Activated CD4-positive, alpha-beta T cell treated with anti-CD3 and anti-CD28 coated beads, Interleukin-2, amount 50 U/mL, for 24 hours (primary cell): ENCODE measurements around the gene TMED9.
A peak's percentile ranks its signal among the peaks of the same experiment; 100 is the strongest.
"Not testable (repeated sequence)": the region's sequence is repeated elsewhere in the genome, so short reads cannot be mapped to it uniquely, and the experiment has no call there.

Experiments
- DNase-seq, 2 donors: peaks; one replicate each; pipeline ENCODE4 v3.0.0-alpha.2; 2020; ENCODE audit warnings: low read depth in 1 of 2, low spot score in 1 of 2

The TMED9 gene

GRCh38 chr5:177605667-177606066 is 13.7 kb downstream of the TMED9 start:
- no peak for DNase-seq

GRCh38 chr5:177606071-177607051 is 14.4 kb downstream of the TMED9 start:
- DNase-seq: no peak

GRCh38 chr5:177607115-177607451 is 15.1 kb downstream of the TMED9 start:
- no peak for DNase-seq

GRCh38 chr5:177607452-177608192 is 15.6 kb downstream of the TMED9 start:
- DNase-seq: peak; percentile 49 to 62

DNA sequence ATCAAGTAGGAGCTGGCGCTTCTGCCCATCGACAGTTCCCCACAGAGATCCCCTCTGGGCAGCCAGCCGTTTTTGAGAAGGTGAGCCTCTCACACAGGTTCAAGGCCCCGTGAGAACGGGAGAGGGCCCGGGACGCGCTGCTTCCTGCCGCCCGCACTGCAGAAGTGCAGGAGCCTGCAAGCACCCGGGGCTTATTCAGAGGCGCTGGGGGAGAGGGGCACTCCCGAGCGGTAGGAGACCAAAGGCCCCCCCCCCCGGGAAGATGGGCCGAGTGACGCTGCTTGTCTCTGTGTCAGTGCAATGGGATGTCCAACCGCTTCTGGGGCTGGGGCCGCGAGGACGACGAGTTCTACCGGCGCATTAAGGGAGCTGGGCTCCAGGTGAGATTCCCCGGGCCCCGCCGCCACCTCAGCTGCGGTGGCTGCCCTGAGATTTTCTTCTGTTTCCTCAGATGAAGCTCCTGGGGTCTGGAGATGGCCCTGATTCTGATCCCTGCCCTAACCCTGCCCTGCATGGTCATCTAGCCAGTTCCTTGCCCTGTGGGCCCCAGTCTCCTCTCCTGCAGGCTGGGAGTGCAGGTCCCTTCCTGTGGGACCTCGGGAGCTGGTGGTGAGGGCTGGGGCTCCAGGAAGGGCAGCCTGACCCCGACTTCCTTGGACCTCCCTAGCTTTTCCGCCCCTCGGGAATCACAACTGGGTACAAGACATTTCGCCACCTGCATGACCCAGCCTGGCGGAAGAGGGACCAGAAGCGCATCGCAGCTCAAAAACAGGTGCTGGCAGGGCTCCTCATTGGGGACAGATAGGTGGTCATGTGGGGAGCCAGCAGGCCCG is 16.5 kb downstream of the TMED9 start:
- DNase-seq: no peak

DNA sequence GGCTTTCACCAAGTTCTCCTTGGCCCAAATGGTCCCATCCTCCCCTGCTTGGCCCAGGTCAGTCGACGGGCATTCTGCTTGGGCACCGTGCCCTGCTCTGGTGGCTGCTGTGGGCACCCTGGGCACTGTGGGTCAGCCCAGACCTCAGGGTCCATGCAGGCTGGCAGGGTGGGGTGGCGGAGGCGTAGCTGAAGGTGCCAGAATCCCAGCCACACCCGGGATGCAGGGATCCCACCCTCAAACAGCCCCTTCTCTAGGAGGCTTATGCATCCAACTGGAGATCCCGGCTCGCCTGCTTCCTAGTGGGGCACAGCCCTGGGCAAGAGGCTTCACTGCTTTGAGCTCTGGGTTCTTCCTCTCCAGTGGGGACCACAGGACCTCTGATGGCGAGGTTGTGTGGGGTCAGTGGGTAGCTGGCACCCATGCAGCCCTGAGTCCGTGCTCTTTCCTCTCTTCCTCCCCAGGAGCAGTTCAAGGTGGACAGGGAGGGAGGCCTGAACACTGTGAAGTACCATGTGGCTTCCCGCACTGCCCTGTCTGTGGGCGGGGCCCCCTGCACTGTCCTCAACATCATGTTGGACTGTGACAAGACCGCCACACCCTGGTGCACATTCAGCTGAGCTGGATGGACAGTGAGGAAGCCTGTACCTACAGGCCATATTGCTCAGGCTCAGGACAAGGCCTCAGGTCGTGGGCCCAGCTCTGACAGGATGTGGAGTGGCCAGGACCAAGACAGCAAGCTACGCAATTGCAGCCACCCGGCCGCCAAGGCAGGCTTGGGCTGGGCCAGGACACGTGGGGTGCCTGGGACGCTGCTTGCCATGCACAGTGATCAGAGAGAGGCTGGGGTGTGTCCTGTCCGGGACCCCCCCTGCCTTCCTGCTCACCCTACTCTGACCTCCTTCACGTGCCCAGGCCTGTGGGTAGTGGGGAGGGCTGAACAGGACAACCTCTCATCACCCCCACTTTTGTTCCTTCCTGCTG is 17.4 kb downstream of the TMED9 start:
- no peak for DNase-seq

GRCh38 chr5:177610131-177610769 is 18.2 kb downstream of the TMED9 start:
- no peak for DNase-seq

DNA sequence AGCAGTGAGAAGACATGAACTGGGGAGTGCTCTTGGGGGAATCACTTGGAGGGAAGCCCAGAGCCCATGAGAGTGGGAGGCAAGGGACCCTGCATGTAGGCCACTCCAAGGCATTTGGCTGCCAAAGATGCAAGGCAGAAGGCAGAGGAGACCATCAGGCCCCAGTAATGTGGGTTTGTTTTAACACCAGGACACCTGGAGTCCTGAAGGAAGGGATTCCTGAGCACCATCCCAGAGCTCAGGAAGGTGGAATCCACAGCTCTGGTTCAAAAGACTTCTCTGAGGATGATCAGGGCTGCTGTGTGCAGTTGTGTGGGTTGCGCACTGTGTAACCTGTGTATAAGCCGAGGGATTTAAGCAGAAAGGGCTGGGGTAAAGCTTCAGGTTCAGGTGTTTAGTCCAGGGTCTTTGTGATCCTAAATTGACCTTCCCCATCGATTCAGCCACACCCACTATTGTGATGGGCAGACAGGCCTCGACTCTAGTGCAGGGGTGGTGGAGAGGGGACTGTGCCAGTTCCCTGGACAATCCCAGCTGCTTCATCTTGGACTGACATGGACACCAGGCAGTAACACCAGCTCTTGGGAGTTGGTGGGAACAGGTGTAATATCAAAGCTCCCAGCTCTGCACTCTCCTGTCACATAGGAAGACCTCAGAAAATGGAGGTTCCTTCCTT is 18.9 kb downstream of the TMED9 start:
- no peak for DNase-seq

DNA sequence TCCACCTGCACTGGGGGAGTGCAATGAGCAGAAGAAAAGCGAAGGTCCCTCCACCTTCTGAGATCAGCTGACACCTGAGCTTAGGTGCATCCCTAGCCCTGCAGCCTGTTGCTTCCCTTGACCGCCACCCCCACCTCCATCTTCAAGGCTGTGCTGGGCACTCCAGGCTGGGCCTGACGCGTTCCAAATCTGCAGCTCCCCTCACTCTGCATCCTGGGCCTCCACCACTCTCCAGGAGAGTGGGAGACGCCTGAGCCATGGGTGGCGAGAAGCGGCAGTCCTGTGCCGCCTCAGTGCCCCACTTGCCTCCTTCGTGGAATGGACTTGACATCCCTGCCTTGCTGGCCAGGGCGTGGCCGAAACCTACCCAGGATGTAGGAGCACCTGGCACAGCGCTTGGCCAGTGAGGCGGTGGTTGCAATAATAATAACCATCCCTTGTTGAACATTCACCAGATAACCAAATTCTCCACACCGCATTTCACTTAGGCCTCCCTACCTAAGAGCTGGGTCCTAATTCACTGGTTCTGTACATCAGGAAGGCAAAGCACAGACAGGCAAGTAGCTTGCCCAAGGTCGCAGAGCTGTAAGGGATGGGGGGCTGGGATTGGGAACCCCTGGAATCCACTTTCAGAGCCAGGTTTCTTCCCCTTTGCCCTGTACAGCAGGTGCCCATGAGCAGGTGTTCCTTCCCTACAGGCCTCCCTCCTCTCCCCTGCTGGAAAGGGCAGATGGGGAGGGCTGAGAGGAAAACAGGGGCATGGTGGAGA is 19.6 kb downstream of the TMED9 start:
- DNase-seq: no peak

GRCh38 chr5:177612215-177612673 is 20.2 kb downstream of the TMED9 start:
- DNase-seq: no peak

- DNase-seq: no peak
These were observed 28.6 kb downstream of the TMED9 start for GRCh38 chr5:177620560-177620959.

DNA sequence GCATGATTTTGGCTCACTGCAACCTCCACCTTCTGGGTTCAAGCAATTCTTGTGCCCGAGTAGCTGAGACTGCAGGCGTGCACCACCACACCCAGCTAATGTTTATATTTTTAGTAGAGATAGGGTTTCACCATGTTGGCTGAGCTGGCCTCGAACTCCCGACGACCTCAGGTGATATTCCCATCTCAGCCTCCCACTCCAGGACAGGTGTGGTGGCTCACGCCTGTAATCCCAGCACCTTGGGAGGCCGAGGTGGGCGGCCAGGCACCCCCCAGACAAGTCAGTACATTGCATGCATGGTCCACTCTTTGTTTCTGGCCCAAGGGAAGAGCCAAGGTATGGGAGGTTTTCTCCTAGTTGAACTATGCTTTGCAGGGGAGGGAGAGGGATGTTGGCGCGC is 32.2 kb downstream of the TMED9 start:
- not testable (repeated sequence) for DNase-seq

GRCh38 chr5:177630186-177630585 is 38.2 kb downstream of the TMED9 start:
- DNase-seq: not testable (repeated sequence)

DNA sequence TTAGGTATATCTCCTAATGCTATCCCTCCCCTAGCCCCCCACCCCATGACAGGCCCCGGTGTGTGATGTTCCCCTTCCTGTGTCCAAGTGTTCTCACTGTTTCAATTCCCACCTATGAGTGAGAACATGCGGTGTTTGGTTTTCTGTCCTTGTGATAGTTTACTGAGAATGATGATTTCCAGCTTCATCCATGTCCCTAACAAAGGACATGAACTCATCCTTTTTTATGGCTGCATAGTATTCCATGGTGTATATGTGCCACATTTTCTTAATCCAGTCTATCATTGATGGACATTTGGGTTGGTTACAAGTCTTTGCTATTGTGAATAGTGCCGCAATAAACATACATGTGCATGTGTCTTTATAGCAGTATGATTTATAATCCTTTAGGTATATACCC is 42.9 kb downstream of the TMED9 start:
- DNase-seq: not testable (repeated sequence)

DNA sequence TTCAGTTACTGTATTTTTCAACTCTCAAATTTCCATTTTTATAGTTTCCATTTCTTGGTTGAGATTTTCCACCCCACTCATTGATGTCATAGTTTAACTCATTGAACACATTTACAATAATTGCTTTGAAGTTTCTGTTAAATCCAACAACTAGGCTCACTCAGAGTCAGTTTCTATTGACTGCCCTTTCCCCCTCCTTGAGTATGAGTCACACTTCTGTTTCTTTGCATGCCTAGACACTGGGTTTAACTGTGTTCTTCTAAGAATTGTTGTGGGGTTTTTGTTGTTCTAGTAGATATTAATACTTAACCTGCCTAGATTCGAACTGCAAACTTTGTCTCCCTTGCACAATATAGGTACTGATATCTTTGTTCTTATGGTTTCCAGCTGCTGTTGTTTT is 53.5 kb downstream of the TMED9 start:
- not testable (repeated sequence) for DNase-seq
